DND-41 (cell line): Measurements from ENCODE around the gene FZD10.

Experiments
- CTCF ChIP-seq: IDR thresholded peaks from 2 replicates; pipeline ENCODE4 v1.5.1; 2012; ENCODE audit warnings: borderline replicate concordance, low read length, moderate library complexity, mild to moderate bottlenecking; ENCODE audit not compliant: poor library complexity, severe bottlenecking; ENCODE audit errors: extremely low read depth
- EZH2 ChIP-seq: IDR thresholded peaks from 3 replicates; pipeline ENCODE4 v1.6.1; 2012; ENCODE audit warnings: borderline replicate concordance, low read depth, mild to moderate bottlenecking, moderate library complexity, low read length, inconsistent platforms; ENCODE audit not compliant: severe bottlenecking

- TF ChIP-seq CTCF (no peak), EZH2 (no peak)
Observed at GRCh38 chr12:130200445-130200844, 38.2 kb downstream of the FZD10 start.
